Peyer's patch (tissue), 4 donors: ENCODE data around the gene CDKN2B.

ENCODE experiments used
- CTCF ChIP-seq, 6 experiments: fragments of 450-650 bp in 4 of 6; fragments of 200-600 bp in 2 of 6; sonication (generic) in 1 of 6; IDR thresholded peaks; one replicate each; pipeline ENCODE4 v1.5.1; 2017 to 2019; ENCODE audit warnings: antibody characterized with exemption in 6 of 6, mild to moderate bottlenecking in 3 of 6, moderate library complexity in 1 of 6
- POLR2A ChIP-seq, 2 donors: fragments of 450-650 bp; IDR thresholded peaks; one replicate each; pipeline ENCODE4 v1.5.1; 2017; ENCODE audit warnings: antibody characterized with exemption in 2 of 2, mild to moderate bottlenecking in 2 of 2, moderate library complexity in 2 of 2

- no peak for TF ChIP-seq CTCF (IDR thresholded peaks at IDR 0.05)
- no peak for TF ChIP-seq POLR2A (IDR thresholded peaks at IDR 0.05)
These were observed 43.4 kb upstream of the CDKN2B start for GRCh38 chr9:22052376-22052945.
